ENCODE measurements around the gene LNX1.

GRCh38 chr4:53582194-53582593 lies 9.1 kb downstream of the LNX1 start:
- TF ChIP-seq EP300 (IDR thresholded peaks at IDR 0.05; ENCODE audit: borderline replicate concordance in 1 of 2, low read depth in 2 of 2, low read length in 2 of 2): no peak
- TF ChIP-seq CTCF (IDR thresholded peaks at IDR 0.05; ENCODE audit: control extremely low read depth in 1 of 3, insufficient read depth in 1 of 3, low read depth in 1 of 3, low read length in 3 of 3): no peak
- TF ChIP-seq SP1 (IDR thresholded peaks at IDR 0.05; ENCODE audit: low read depth, low read length): no peak
- no peak for TF ChIP-seq HDAC6 (IDR thresholded peaks at IDR 0.05; ENCODE audit: low read depth, low read length)
- no peak for TF ChIP-seq CHD1 (IDR thresholded peaks at IDR 0.05; ENCODE audit: low read depth, low read length)
- no peak for TF ChIP-seq ZNF274 (IDR thresholded peaks at IDR 0.05; ENCODE audit: borderline replicate concordance, extremely low read depth, low read length)
- no peak for TF ChIP-seq POLR2A (IDR thresholded peaks at IDR 0.05; ENCODE audit: control extremely low read depth in 1 of 2, low read depth in 2 of 2, low read length in 2 of 2)
- no peak for TF ChIP-seq JUN (IDR thresholded peaks at IDR 0.05; ENCODE audit: low read depth, low read length)
- TF ChIP-seq ATF2 (IDR thresholded peaks at IDR 0.05; ENCODE audit: low read length): no peak
- TF ChIP-seq CHD2 (IDR thresholded peaks at IDR 0.05; ENCODE audit: low read length): no peak
- no peak for TF ChIP-seq ASH2L (IDR thresholded peaks at IDR 0.05; ENCODE audit: low read length)
- no peak for TF ChIP-seq NRF1 (IDR thresholded peaks at IDR 0.05; ENCODE audit: low read depth, low read length)
- no peak for TF ChIP-seq RXRA (IDR thresholded peaks at IDR 0.05; ENCODE audit: insufficient read depth, low read depth, low read length)
- TF ChIP-seq SIN3A (conservative IDR thresholded peaks at IDR 0.05 in 1 of 2, IDR thresholded peaks at IDR 0.05 in 1 of 2; ENCODE audit: low read depth in 1 of 2, low read length in 2 of 2): no peak

Measured in H1 (cell line).